CD4-positive, alpha-beta T cell treated with Interleukin-17A for 1 hour (primary cell): Measurements from ENCODE around the gene PGAM4.
"Not testable (repeated sequence)": the region's sequence is repeated elsewhere in the genome, so short reads cannot be mapped to it uniquely, and the experiment has no call there.

Source experiments
- DNase-seq: peaks from one replicate; pipeline ENCODE4 v3.0.0-alpha.2; 2020

Gene PGAM4

GRCh38 chrX:77924320-77924859 lies 45.0 kb downstream of the PGAM4 start:
- DNase-seq, result no peak

- no peak for DNase-seq
These were observed 46.7 kb downstream of the PGAM4 start for GRCh38 chrX:77922787-77923186.

GRCh38 chrX:77919370-77919769 lies 50.1 kb downstream of the PGAM4 start:
- not testable (repeated sequence) for DNase-seq

- DNase-seq, result no peak
These were observed 50.9 kb downstream of the PGAM4 start for GRCh38 chrX:77918568-77918967.
